A673 (cell line): Measurements from ENCODE around the gene TFR2. TPM values are rescaled to one million over a fixed set of nuclear protein-coding genes. Genes with fewer than 3 reads are reported as not detected.

Experiments used
- BruUV-seq: library from RNA; stranded (reverse); fragments of 400-500 nt; replicated peaks from 2 replicates; lab custom pipeline; 2021; lab: Mats Ljungman, UMichigan
- CTCF ChIA-PET: fragments of 300-600 bp; sonication (Branson Sonifier 250); formaldehyde crosslinking; loops from one replicate; lab custom pipeline; 2022; ENCODE audit warnings: antibody characterized with exemption; lab: Charles Lee
- POLR2A ChIA-PET: fragments of 300-600 bp; sonication (Branson Sonifier 250); formaldehyde crosslinking; loops from one replicate; lab custom pipeline; 2022; ENCODE audit warnings: antibody characterized with exemption; ENCODE audit not compliant: low non-redundant PET; lab: Charles Lee
- DNase-seq: peaks from one replicate; pipeline ENCODE4 v3.0.0-alpha.2; 2015; ENCODE audit warnings: low spot score
- H3K27ac ChIP-seq: fragments of 200-600 bp; sonication (generic); 2 replicates; pipeline ENCODE4 v1.5.1; 2016; ENCODE audit warnings: mixed run types, low read depth, mild to moderate bottlenecking, mixed read lengths, antibody characterized with exemption, low read length; ENCODE audit not compliant: poor library complexity, severe bottlenecking
- H3K27me3 ChIP-seq: fragments of 200-600 bp; sonication (generic); replicated peaks from 2 replicates; pipeline ENCODE4 v1.6.1; 2017; ENCODE audit warnings: mixed run types, low read depth, mild to moderate bottlenecking, mixed read lengths, antibody characterized with exemption, low read length; ENCODE audit not compliant: insufficient read depth, poor library complexity
- H3K36me3 ChIP-seq: fragments of 200-600 bp; sonication (generic); 2 replicates; pipeline ENCODE4 v1.6.1; 2016; ENCODE audit warnings: mixed run types, mild to moderate bottlenecking, mixed read lengths, antibody characterized with exemption, low read length; ENCODE audit not compliant: insufficient read depth, poor library complexity, severe bottlenecking
- H3K4me1 ChIP-seq: fragments of 200-600 bp; sonication (generic); 2 replicates; pipeline ENCODE4 v1.6.1; 2017; ENCODE audit warnings: mixed run types, mild to moderate bottlenecking, mixed read lengths, antibody characterized with exemption, low read length; ENCODE audit not compliant: insufficient read depth, poor library complexity, severe bottlenecking
- H3K4me3 ChIP-seq: fragments of 200-600 bp; sonication (generic); 2 replicates; pipeline ENCODE4 v1.5.1; 2016; ENCODE audit warnings: low read depth, mixed run types, mild to moderate bottlenecking, mixed read lengths, low read length; ENCODE audit not compliant: poor library complexity, severe bottlenecking
- H3K9me3 ChIP-seq: fragments of 200-600 bp; sonication (generic); 2 replicates; pipeline ENCODE4 v1.6.1; 2016; ENCODE audit warnings: mixed run types, low read depth, mild to moderate bottlenecking, mixed read lengths, antibody characterized with exemption, low read length; ENCODE audit not compliant: poor library complexity, severe bottlenecking
- EZH2 ChIP-seq: fragments of 200-600 bp; sonication (generic); IDR thresholded peaks from 2 replicates; pipeline ENCODE4 v1.6.1; 2017; ENCODE audit warnings: borderline replicate concordance, low read depth, mild to moderate bottlenecking, mixed read lengths, antibody characterized with exemption, low read length; ENCODE audit not compliant: poor library complexity, severe bottlenecking
- intact Hi-C: fragments of 100-400 bp; cut with micrococcal nuclease; formaldehyde crosslinking; loops from one replicate; pipeline ENCODE4 v1.10.0; 2022; ENCODE audit not compliant: unreplicated experiment
- total RNA-seq: library from RNA; stranded (reverse); gene quantifications from 2 replicates; pipeline ENCODE4 v1.2.3, GENCODE V29; 2021
- TF ChIP-seq, protein P1 (sequence below): fragments of 300-800, 200-600 bp; sonication (generic); conservative IDR thresholded peaks from 2 replicates; pipeline ENCODE4 v1.5.1; 2017; ENCODE audit warnings: low read depth, mild to moderate bottlenecking, antibody characterized with exemption, low read length, moderate library complexity, mixed read lengths

The TFR2 gene
- total RNA-seq, 1 experiment from 2014 or later, result 2.0 TPM

DNA sequence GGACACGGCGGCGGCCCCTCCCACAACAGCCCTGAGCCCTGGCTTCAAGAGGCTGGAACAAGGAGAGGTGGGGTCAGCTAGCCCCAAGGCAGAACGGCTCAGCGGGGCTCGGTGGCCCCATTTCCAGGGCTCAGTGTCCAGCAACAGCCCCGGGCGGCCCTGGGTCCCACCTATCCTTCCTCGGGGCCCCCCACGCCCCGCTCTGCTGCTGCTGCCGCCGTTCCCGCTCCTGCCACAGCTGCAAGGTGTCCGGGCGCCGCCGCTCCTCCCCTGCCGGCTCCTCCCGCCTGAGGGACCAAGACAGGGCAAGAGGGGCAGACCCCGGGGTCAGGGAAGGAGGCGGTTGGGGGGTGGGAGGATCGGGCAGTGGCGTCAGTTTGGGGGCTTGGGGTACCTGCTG, 64.2 kb downstream of the TFR2 start:
- no peak for DNase-seq
- TF ChIP-seq, protein P1, sequence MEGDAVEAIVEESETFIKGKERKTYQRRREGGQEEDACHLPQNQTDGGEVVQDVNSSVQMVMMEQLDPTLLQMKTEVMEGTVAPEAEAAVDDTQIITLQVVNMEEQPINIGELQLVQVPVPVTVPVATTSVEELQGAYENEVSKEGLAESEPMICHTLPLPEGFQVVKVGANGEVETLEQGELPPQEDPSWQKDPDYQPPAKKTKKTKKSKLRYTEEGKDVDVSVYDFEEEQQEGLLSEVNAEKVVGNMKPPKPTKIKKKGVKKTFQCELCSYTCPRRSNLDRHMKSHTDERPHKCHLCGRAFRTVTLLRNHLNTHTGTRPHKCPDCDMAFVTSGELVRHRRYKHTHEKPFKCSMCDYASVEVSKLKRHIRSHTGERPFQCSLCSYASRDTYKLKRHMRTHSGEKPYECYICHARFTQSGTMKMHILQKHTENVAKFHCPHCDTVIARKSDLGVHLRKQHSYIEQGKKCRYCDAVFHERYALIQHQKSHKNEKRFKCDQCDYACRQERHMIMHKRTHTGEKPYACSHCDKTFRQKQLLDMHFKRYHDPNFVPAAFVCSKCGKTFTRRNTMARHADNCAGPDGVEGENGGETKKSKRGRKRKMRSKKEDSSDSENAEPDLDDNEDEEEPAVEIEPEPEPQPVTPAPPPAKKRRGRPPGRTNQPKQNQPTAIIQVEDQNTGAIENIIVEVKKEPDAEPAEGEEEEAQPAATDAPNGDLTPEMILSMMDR, result no peak
- TF ChIP-seq EZH2, result no peak
- ChIA-PET POLR2A (no interaction called here), CTCF (interaction anchor here (0.6 kb wide), 1 partner anchor 101 kb away, joined by 3 read pairs; no protein-coding TSS in a partner anchor)
- no TSS peak for BruUV-seq
- H3K4me1 ChIP-seq, result no peaks in the 10 kb centered on the region
- no peaks in the 10 kb centered on the region for H3K27me3 ChIP-seq
- no peaks in the 10 kb centered on the region for H3K9me3 ChIP-seq
- peaks cover 33% of the 10 kb centered on the region for H3K36me3 ChIP-seq
- intact Hi-C loops, result no loop called here
- no peak overlapping the region for H3K27ac ChIP-seq
- no peak overlapping the region for H3K4me3 ChIP-seq

DNA sequence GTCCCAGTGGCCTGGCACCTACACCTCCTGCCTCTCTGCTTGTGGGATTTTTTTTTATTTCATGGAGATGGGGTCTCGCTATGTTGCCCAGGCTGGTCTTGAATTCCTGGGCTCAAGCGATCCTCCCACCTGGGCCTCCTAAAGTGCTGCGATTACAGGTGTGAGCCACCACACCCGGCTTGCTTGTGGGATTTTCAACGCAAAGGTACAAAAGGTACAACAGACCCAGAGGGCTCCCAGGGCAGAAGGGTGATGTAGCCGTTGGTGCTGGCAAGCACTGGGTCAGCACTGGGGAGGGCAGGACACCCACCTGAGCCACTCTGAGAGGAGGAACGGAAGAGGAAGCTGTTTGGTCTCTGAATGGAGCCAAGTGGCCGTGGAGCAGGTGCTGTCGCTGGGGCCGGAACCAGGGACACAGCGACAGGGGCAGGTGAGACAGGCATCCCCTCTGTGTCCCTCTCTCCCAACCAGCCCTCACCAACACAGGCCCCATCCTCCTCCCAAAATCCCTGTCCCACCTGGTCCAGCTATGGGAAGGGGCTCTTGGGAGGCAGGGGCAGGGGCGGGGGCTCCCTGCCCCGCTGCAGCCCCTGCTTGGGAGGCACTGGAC, 64.9 kb downstream of the TFR2 start:
- no peak for DNase-seq
- no TSS peak for BruUV-seq
- H3K4me1 ChIP-seq, result no peaks in the 10 kb centered on the region
- ChIA-PET CTCF (interaction anchor here (0.6 kb wide), 1 partner anchor 100 kb away, joined by 3 read pairs; no protein-coding TSS in a partner anchor), POLR2A (no interaction called here)
- no peak overlapping the region for H3K27ac ChIP-seq
- no peak overlapping the region for H3K4me3 ChIP-seq
- intact Hi-C loops, result no loop called here
- TF ChIP-seq, protein P1, result no peak
- TF ChIP-seq EZH2, result no peak
- H3K27me3 ChIP-seq, result no peaks in the 10 kb centered on the region
- peaks cover 27% of the 10 kb centered on the region for H3K36me3 ChIP-seq
- no peaks in the 10 kb centered on the region for H3K9me3 ChIP-seq

DNA sequence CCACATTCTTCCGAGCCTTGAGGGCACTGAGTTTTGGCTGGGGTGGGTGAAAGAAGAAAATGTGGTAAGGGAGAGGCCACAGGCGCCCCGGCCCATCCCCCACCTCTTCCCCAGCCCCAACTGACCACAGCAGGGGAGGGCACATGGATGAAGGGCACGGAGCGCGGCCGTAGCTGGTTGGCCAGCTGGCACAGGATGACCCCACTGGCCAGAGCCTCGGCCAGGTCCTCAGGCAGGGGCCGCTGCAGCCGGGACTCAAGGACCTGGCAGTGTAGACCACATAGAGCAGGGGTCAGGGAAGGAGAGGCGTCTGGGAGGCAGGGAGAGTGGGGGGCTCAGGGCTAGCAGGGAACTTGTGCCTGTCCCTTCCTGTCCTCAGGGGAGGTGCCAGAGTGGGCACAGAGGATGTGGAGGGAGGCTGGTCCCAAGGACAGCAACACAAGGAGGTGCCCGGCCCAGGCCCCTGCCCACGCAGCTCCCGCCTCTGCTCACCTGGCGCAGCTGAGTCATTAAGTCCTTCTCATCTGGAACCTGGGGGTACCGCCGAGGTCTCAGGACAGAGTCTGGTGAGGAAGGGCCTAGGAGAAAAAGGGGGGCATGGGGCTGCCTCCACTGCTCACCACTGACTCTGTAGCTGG, 65.5 kb downstream of the TFR2 start:
- Histone ChIP-seq H3K36me3 (peaks cover 21% of the 10 kb centered on the region), H3K27ac (no peak overlapping the region), H3K9me3 (no peaks in the 10 kb centered on the region), H3K4me1 (no peaks in the 10 kb centered on the region), H3K27me3 (no peaks in the 10 kb centered on the region), H3K4me3 (no peak overlapping the region)
- no peak for TF ChIP-seq EZH2
- TF ChIP-seq, protein P1, result no peak
- ChIA-PET POLR2A (no interaction called here), CTCF (no interaction called here)
- intact Hi-C loops, result no loop called here
- no peak for DNase-seq
- BruUV-seq, result no TSS peak
